Measurements from ENCODE around the gene NCS1. TPM values are rescaled to one million over a fixed set of nuclear protein-coding genes. Genes with fewer than 3 reads are reported as not detected.
A peak's percentile ranks its signal among the peaks of the same experiment; 100 is the strongest.

Gene NCS1
- polyA plus RNA-seq, 3 donors: not detected

GRCh38 chr9:130192382-130192999, 20.3 kb downstream of the NCS1 start:
- no peaks in the 10 kb centered on the region for H3K79me2 ChIP-seq (ENCODE audit: insufficient read depth, low read length)
- TF ChIP-seq CTCF (IDR thresholded peaks at IDR 0.05): no peak

GRCh38 chr9:130193103-130193502, 20.9 kb downstream of the NCS1 start:
- Histone ChIP-seq H3K4me1 (ENCODE audit: control insufficient read depth in 1 of 2, insufficient read depth in 2 of 2, low read length in 2 of 2) (no peaks in the 10 kb centered on the region), H3K9me3 (replicated peaks in 1 of 2; ENCODE audit: control insufficient read depth in 1 of 2, insufficient read depth in 1 of 2, low read length in 2 of 2) (no peaks in the 10 kb centered on the region), H4K20me1 (ENCODE audit: insufficient read depth, low read length) (no peaks in the 10 kb centered on the region), H3K27ac (ENCODE audit: low read depth in 1 of 2, low read length in 2 of 2) (no peak overlapping the region), H3K79me2 (ENCODE audit: insufficient read depth, low read length) (no peaks in the 10 kb centered on the region), H3K9ac (ENCODE audit: insufficient read depth, low read length, poor library complexity, severe bottlenecking) (no peak overlapping the region), H3K36me3 (replicated peaks in 1 of 2; ENCODE audit: control insufficient read depth in 1 of 2, insufficient read depth in 2 of 2, low read length in 2 of 2) (no peaks in the 10 kb centered on the region), H3K27me3 (ENCODE audit: control insufficient read depth in 2 of 2, insufficient read depth in 2 of 2, low read length in 2 of 2) (no peaks in the 10 kb centered on the region), H3K4me3 (replicated peaks in 1 of 3; ENCODE audit: low read depth in 2 of 3, low read length in 3 of 3) (no peak overlapping the region), H3K4me2 (replicated peaks; ENCODE audit: extremely low read depth, low read length, poor library complexity, severe bottlenecking) (no peak overlapping the region), H2AFZ (ENCODE audit: insufficient read depth, low read depth, low read length, poor library complexity, severe bottlenecking) (no peak overlapping the region)
- 85% methylated on average over 8 of the region's 9 CpGs for WGBS (ENCODE audit: insufficient coverage)
- Mint-ChIP-seq H3K4me1 (no peaks in the 10 kb centered on the region), H3K27me3 (ENCODE audit: low read depth in 3 of 3) (peaks cover 3 to 6% (median 6%) of the 10 kb centered on the region in 3 donors), H3K4me3 (no peak overlapping the region), H3K36me3 (no peaks in the 10 kb centered on the region), H3K9me3 (no peaks in the 10 kb centered on the region), H3K27ac (no peak overlapping the region)
- no peak for TF ChIP-seq CTCF (IDR thresholded peaks at IDR 0.05)
- intact Hi-C loops (cut with micrococcal nuclease): no loop called here
- DNase-seq: no peak

More at GRCh38 chr9:130192382-130192999, 20.3 kb downstream of the NCS1 start:
- no peak overlapping the region for H3K4me2 ChIP-seq (replicated peaks; ENCODE audit: extremely low read depth, low read length, poor library complexity, severe bottlenecking)
- H3K9ac ChIP-seq (ENCODE audit: insufficient read depth, low read length, poor library complexity, severe bottlenecking): no peak overlapping the region
- H3K4me3 ChIP-seq (replicated peaks in 1 of 3; ENCODE audit: low read depth in 2 of 3, low read length in 3 of 3): no peak overlapping the region
- H3K9me3 ChIP-seq (replicated peaks in 1 of 2; ENCODE audit: control insufficient read depth in 1 of 2, insufficient read depth in 1 of 2, low read length in 2 of 2): no peaks in the 10 kb centered on the region
- no peak for DNase-seq
- intact Hi-C loops (cut with micrococcal nuclease): no loop called here
- H2AFZ ChIP-seq (ENCODE audit: insufficient read depth, low read depth, low read length, poor library complexity, severe bottlenecking): no peak overlapping the region
- Mint-ChIP-seq H3K9me3 (no peaks in the 10 kb centered on the region), H3K36me3 (no peaks in the 10 kb centered on the region), H3K4me3 (no peak overlapping the region), H3K27ac (peak overlapping the region in 1 of 7 donors; percentile 23), H3K4me1 (no peaks in the 10 kb centered on the region), H3K27me3 (ENCODE audit: low read depth in 3 of 3) (peaks cover 3 to 9% (median 6%) of the 10 kb centered on the region in 3 donors)
- H3K27ac ChIP-seq (ENCODE audit: low read depth in 1 of 2, low read length in 2 of 2): no peak overlapping the region
- no peaks in the 10 kb centered on the region for H3K4me1 ChIP-seq (ENCODE audit: control insufficient read depth in 1 of 2, insufficient read depth in 2 of 2, low read length in 2 of 2)
- H3K36me3 ChIP-seq (replicated peaks in 1 of 2; ENCODE audit: control insufficient read depth in 1 of 2, insufficient read depth in 2 of 2, low read length in 2 of 2): no peaks in the 10 kb centered on the region
- H3K27me3 ChIP-seq (ENCODE audit: control insufficient read depth in 2 of 2, insufficient read depth in 2 of 2, low read length in 2 of 2): no peaks in the 10 kb centered on the region
- 90% methylated on average over 5 of the region's 16 CpGs for WGBS (ENCODE audit: insufficient coverage)
- no peaks in the 10 kb centered on the region for H4K20me1 ChIP-seq (ENCODE audit: insufficient read depth, low read length)
